Inflammatory macrophage treated with lipopolysaccharide for 4 hours (primary cell): ENCODE data around the gene GFM1.
"Not testable (repeated sequence)": the region's sequence is repeated elsewhere in the genome, so short reads cannot be mapped to it uniquely, and the experiment has no call there.

ENCODE experiments used
- DNase-seq: peaks from one replicate; pipeline ENCODE4 v3.0.0-alpha.2; 2020

Gene GFM1

GRCh38 chr3:158679547-158680000 is 35.2 kb downstream of the GFM1 start:
- no peak for DNase-seq

DNA sequence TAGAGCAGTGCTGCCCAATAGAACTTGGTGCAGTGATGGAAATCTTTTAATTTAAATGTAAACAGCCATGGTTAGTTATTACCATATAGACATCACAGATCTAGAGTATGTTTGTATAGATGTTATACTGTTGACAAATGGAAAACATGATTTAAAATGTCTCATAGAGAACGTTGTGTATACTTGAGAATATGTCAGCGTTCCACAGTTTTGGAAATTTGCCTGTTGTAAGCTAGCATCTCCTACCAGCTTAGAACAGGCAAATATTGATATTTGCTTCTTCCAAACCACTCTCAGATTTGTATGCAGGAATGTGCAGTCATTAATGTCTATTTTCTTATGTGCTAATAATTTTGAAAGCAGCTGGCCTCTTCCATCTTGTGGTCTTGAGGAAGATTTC is 36.5 kb downstream of the GFM1 start:
- no peak for DNase-seq

DNA sequence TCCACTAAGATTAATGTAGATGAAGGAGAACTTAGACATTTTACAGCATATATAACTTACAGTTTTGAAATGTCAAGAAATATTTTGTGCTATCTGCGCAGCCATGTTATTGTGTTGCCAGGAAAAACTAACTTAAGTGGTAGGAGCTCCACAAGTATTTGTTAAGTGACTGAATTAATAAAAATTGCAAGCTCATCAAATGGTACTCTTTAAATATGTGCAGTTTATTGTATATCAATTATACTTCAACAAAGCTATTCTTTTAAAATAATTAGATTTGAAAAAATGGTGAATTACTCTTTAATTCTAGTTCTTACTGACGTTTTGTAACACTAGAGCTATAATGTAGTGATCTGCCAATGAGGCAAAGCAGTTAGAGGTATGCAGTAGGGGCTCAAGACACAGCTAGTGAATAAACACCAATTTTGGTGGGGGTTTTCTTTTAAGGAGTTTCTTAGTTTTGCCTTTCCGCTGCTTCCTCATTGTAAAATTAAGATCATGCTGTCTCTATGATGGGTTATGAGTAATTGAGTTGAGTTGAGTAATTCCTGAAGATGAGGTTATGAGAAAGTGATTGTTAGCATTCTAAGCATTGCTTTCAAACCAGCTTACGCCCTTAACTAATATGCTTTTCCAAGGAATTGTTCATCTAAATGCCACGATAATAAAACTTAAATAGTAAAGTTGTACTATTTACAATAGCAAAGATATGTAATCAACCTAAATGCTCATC is 39.1 kb downstream of the GFM1 start:
- DNase-seq: peak; percentile 28

DNA sequence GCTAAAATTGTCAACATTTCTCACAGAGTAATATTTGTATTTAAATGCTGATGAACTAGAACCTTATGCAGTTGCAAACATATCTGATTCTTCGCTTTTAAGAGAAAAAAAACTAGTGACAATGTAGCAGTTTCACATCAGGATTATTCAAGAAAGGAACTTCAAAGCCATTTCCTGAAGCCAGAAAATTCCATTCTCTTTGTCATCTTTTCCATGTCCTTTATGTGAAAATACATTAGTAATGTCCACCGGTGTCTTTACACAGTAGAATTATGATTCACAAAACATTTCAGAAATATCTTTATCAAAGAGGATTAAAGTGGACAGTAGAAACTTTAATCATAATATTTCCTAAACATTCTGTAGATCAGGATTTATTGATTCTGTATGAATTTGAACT is 40.8 kb downstream of the GFM1 start:
- DNase-seq: no peak

GRCh38 chr3:158693866-158694456 is 49.6 kb downstream of the GFM1 start:
- not testable (repeated sequence) for DNase-seq

DNA sequence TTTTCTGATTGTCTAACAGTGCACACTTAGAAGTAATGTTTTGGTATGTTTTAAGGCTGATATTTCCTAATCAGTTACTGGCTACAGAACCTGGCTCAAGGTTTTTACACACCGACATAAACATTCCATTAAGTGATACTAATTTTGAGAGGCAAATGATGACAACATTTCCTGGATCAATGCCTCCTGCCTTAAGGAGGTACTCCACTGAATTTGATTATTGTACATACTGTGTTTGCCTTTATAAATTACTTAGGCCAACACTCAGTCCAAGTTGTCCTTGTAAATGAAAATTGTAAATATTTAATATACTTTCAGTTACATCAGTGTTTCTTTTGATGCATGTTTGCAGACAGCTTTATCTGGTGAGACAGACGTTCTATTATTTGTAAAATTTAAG is 52.3 kb downstream of the GFM1 start:
- DNase-seq: no peak

DNA sequence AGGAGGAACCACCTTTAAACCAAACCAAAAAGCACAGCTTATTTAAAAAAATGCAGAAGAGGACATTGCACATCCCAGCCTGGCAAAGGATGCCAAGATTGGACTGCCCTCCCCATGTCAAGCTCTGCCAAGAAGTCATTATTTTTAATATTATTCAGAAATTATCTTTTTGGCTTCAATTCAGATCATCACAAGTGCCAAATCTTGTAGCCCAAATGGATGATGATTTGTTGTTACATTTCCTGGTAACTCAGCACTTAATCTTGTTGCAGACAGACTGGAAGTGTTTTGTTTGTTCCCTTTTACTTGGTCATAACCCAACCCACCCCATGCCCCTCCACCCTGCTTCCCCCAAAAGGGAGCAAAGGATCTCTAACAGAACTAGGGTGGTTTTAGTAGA is 56.2 kb downstream of the GFM1 start:
- DNase-seq: no peak

DNA sequence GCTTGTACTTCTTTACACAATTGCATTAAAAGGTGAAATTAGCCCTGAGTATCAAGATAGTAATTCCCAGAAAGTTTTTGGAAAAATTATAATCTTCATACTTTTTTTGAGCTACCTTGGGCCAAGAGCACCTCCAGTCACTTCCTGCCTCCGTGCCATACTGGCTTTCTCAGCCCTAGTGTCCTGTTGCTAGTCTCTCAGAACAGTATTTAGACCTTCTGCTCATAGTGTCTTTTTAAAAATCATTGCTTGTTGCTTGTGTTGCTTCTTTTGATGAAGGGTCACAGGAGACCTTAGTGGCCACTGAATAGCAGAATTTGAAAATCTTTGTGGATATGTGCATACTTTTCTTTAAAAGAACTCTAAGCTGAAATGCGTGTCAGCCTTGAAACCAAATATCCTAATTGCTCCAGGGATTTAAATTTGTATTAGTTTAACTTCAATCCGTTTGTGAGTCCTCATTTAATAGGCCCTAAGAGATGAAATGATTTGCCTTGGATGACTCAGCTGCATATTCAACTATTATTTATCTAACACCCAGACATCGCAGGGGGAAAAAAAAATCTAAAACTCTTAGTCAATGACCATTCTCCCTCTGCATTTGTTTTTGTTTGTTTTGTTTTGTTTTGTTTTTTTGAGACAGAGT is 57.2 kb downstream of the GFM1 start:
- no peak for DNase-seq

GRCh38 chr3:158702815-158703481 is 58.6 kb downstream of the GFM1 start:
- no peak for DNase-seq

- DNase-seq: no peak
These were observed 59.2 kb downstream of the GFM1 start for GRCh38 chr3:158703566-158703965.

DNA sequence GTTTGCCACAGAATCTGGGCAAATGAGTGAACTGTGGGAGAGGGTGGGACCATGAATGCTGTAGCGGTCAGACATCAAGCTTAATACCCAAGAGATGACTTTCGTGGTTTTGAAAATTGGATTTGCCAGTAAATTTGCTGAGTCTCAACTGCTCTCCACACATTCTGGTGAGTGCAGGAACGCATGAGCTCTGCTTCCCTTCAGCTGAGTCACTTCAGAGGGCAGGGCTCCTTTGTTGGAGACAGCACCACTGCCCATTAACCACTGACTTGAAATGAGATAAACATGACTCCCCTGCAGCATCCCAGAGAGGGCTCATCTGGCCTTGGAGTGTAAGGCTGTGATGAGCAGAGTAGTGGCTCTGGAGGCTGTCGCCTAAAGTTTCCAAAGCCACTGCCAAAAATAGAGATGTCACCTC is 65.3 kb downstream of the GFM1 start:
- DNase-seq: no peak

GRCh38 chr3:158710601-158711000 is 66.3 kb downstream of the GFM1 start:
- DNase-seq: no peak

GRCh38 chr3:158711886-158712285 is 67.6 kb downstream of the GFM1 start:
- peak; percentile 81 for DNase-seq

DNA sequence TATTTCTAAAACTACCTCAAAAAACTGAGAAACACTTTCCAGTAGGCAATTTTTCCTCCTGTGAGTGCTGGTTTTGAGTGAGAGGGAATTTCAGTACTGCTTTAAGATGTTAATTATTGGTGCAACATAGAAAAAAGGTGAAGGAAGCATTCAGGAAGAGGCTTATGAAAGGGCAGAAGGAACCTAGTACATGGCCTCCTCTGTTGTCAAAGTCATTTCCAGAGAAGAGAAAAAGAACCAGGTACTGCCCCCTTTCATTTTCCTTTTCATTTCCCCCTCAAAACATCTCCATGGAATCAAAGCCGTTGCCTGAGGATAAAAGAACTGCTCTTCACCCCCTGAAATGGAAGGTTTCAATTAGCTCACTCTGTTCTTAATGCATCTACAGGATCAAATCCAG is 68.1 kb downstream of the GFM1 start:
- DNase-seq: no peak

DNA sequence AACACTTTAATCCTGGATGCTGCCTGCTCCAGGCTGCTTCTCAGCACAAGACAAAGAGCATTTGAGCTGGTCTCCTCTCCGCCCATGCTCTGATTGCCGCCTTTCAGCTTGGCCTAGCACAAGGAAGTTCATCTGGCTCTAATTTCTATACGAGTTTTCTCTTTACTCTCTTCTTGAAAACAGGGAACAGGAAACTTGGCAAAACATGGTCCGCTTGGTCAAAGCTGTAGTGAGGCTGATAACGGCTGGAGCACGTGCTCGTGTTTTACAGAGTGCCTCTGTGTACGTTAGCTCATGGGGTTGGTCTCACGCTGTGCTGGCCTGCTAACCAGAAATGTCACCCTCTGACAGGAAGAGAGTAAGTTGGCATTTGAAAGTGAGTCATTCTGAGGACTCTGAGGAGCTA is 68.8 kb downstream of the GFM1 start:
- DNase-seq: peak; percentile 72

DNA sequence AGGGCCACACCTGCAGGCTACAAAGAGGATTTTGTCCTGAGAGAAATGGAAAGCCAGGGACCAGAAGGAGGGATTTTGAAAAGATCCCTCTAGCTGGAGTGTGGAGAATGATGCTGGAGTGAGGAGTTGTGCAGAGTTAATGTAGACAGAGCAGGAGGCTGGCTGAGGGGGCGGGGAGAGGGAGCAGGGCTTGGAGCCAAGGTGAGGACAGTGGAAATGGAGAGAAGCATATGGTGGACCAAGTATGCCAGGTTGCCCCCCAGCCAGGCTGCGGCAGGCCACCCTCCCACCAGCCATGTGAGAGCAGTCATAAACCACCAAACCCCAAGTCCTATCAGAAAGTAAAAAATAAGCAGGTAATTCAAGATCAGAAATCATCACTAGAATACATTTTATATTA is 73.2 kb downstream of the GFM1 start:
- DNase-seq: no peak

GRCh38 chr3:158718490-158719170 is 74.3 kb downstream of the GFM1 start:
- no peak for DNase-seq

GRCh38 chr3:158722108-158722507 is 77.8 kb downstream of the GFM1 start:
- no peak for DNase-seq

- DNase-seq: no peak
These were observed 79.7 kb downstream of the GFM1 start for GRCh38 chr3:158723991-158724390.

- peak; percentile 23 for DNase-seq
These were observed 81.2 kb downstream of the GFM1 start for GRCh38 chr3:158725348-158726011.

DNA sequence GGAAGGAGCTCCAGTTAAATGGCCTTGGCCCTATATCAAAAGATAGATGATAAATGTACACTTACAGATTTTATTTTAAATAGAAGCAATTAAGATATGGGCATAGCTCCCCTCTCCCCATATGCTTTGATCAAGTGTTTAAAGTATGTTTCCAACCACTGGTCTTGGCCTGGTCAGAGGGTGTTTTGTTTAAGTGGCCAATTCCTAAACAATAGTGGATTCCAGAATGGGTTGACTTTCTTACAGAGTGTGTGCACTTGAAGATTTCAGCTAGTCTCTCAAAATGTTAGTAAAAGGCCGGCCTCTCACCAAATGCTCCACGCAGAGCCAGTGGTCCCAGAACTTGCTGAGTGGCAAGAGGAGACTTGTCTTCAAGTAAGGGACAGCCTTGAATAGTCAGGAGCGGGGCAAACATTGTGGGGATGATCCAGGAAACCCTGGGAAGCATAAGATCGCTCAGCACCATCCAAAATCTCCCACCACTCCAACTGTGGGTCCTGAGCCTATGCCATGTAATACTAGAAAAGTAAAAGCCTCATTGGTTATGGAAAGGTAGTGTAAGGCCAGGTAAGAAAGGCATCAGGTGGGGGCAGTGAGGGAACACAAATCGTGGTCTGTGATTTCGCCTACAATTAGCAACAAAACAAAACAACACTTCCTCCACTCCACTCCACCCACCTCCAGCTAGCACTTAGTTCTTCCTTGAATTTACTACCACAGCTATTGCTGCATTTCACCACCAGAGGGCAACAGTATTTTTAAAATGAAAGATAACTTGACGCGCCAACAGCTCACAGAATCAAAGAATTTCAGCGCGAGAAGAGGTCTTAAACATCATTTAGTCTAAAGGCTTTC is 83.1 kb downstream of the GFM1 start:
- DNase-seq: peak; percentile 84

GRCh38 chr3:158728061-158728377 is 83.7 kb downstream of the GFM1 start:
- no peak for DNase-seq
